Measurements from ENCODE around the gene FOXO6. TPM values are rescaled to one million over a fixed set of nuclear protein-coding genes. Genes with fewer than 3 reads are reported as not detected.

Gene FOXO6
- total and polyA plus RNA-seq, 2 experiments from 2014 or later = 0.68 to 4.2 TPM

GRCh38 chr1:41368801-41369200 lies 7.6 kb downstream of the FOXO6 start:
- no peak for TF ChIP-seq STAT1 (IDR thresholded peaks at IDR 0.05; ENCODE audit: unreplicated experiment)
- no peak for TF ChIP-seq ZNF462 (CRISPR knock-in tag; IDR thresholded peaks at IDR 0.05)
- TF ChIP-seq NANOG (IDR thresholded peaks at IDR 0.05; ENCODE audit: borderline replicate concordance) = no peak
- no peak for TF ChIP-seq CREB1 (CRISPR knock-in tag; IDR thresholded peaks at IDR 0.05; ENCODE audit: low read depth)
- TF ChIP-seq CTCF (conservative IDR thresholded peaks at IDR 0.05; ENCODE audit: low read depth in 2 of 2) = no peak
- no peak for TF ChIP-seq ETS1 (IDR thresholded peaks at IDR 0.05)
- no peak overlapping the region for H3K4me2 ChIP-seq
- peaks cover 59% of the 10 kb centered on the region for H3K4me1 ChIP-seq (ENCODE audit: insufficient read depth)
- no peaks in the 10 kb centered on the region for H3K9me2 ChIP-seq (ENCODE audit: insufficient read depth)
- peaks cover 37% of the 10 kb centered on the region for H3K27me3 Mint-ChIP-seq (ENCODE audit: insufficient read depth, low read depth, poor library complexity)
- DNase-seq (ENCODE audit: low spot score) = no peak
- H3K27ac ChIP-seq (ENCODE audit: low read depth) = no peak overlapping the region
- H3K79me2 ChIP-seq (replicated peaks; ENCODE audit: insufficient read depth) = no peaks in the 10 kb centered on the region
- no peak overlapping the region; the same call in 2 of the 3 replicates for H3K4me3 Mint-ChIP-seq
- no peaks in the 10 kb centered on the region for H3F3A ChIP-seq (replicated peaks; ENCODE audit: low read depth)
- H3K9me3 Mint-ChIP-seq = no peaks in the 10 kb centered on the region
- H3K27ac Mint-ChIP-seq = no peak overlapping the region
- peaks cover 47% of the 10 kb centered on the region for H3K27me3 ChIP-seq (ENCODE audit: insufficient read depth)
- peaks cover 71% of the 10 kb centered on the region for H3K4me1 Mint-ChIP-seq
- no peak for ATAC-seq
- H4K20me1 ChIP-seq (replicated peaks; ENCODE audit: insufficient read depth) = no peaks in the 10 kb centered on the region
- H2AFZ ChIP-seq = no peak overlapping the region
- no peak overlapping the region for H3K4me3 ChIP-seq
- H3K36me3 ChIP-seq (ENCODE audit: insufficient read depth) = no peaks in the 10 kb centered on the region
- no peaks in the 10 kb centered on the region; the same call in 2 of the 3 replicates for H3K36me3 Mint-ChIP-seq (ENCODE audit: low read depth)
